ENCODE data around the gene SYNE1. TPM values are rescaled to one million over a fixed set of nuclear protein-coding genes. Genes with fewer than 3 reads are reported as not detected.

SYNE1 gene
- total and polyA plus RNA-seq, 2 of the 8 experiments (the other 6 are each of a cell fraction or from before 2014, with no cell fraction given) = 2.8 to 5.5 TPM

- H3K79me1 ChIP-seq (ENCODE audit: low read depth, low read length) = no peaks in the 10 kb centered on the region
- no peak overlapping the region for H3K4me3 ChIP-seq (ENCODE audit: extremely low read depth in 1 of 4, insufficient read depth in 2 of 4, low read depth in 3 of 4, low read length in 4 of 4)
- H3K79me2 ChIP-seq (ENCODE audit: control insufficient read depth in 1 of 2, insufficient read depth in 2 of 2, low read length in 2 of 2) = no peaks in the 10 kb centered on the region
- no peak overlapping the region for H2BK120ac ChIP-seq (replicated peaks; ENCODE audit: low read depth, low read length)
- H3K14ac ChIP-seq (ENCODE audit: insufficient read length) = no peak overlapping the region
- H3K4ac ChIP-seq (replicated peaks; ENCODE audit: insufficient read length, low read depth, low read length) = no peak overlapping the region
- H2AFZ ChIP-seq (ENCODE audit: low read length) = no peak overlapping the region
- H2AK5ac ChIP-seq (ENCODE audit: low read depth, low read length) = no peak overlapping the region
- no peak overlapping the region for H4K8ac ChIP-seq (ENCODE audit: extremely low read depth, insufficient read depth, low read length)
- H2BK20ac ChIP-seq (ENCODE audit: low read length) = no peak overlapping the region
- H2BK15ac ChIP-seq (ENCODE audit: low read length) = no peak overlapping the region
- no peak overlapping the region for H3K4me2 ChIP-seq (ENCODE audit: insufficient read depth in 1 of 2, low read depth in 2 of 2, low read length in 2 of 2)
- no peak overlapping the region for H3K9ac ChIP-seq (replicated peaks in 1 of 4; ENCODE audit: extremely low read depth in 1 of 4, low read depth in 3 of 4, low read length in 3 of 4)
- H3K36me3 ChIP-seq (ENCODE audit: control insufficient read depth in 2 of 4, insufficient read depth in 4 of 4, low read length in 3 of 4) = no peaks in the 10 kb centered on the region
- H3K23ac ChIP-seq (ENCODE audit: insufficient read length) = no peak overlapping the region
- no peaks in the 10 kb centered on the region for H4K20me1 ChIP-seq (replicated peaks in 1 of 2; ENCODE audit: control insufficient read depth in 1 of 2, insufficient read depth in 2 of 2, low read length in 2 of 2)
- CTCF ChIA-PET (ENCODE audit: partially characterized antibody) = interaction anchor here (1.8 kb wide), 1 partner anchor 36 kb away, joined by 4 read pairs; no protein-coding TSS in a partner anchor
- FAIRE-seq (no peak), DNase-seq (ENCODE audit: low read depth in 1 of 2, low spot score in 2 of 2) (no peak)
- no peak overlapping the region for H4K5ac ChIP-seq (ENCODE audit: insufficient read length, low read depth, low read length)
- H3K18ac ChIP-seq (ENCODE audit: extremely low read depth, low read length) = no peak overlapping the region
- no peak overlapping the region for H2BK5ac ChIP-seq (ENCODE audit: low read depth, low read length)
- no peak overlapping the region for H3K27ac ChIP-seq (ENCODE audit: low read depth, low read length)
- POLR2A ChIA-PET (ENCODE audit: partially characterized antibody) = no interaction called here
- H4K91ac ChIP-seq (replicated peaks; ENCODE audit: insufficient read length, low read length) = no peak overlapping the region
- H3K4me1 ChIP-seq (replicated peaks in 1 of 4; ENCODE audit: control insufficient read depth in 3 of 4, insufficient read depth in 4 of 4, low read length in 3 of 4) = no peaks in the 10 kb centered on the region
- H2BK12ac ChIP-seq (ENCODE audit: low read depth, low read length) = no peak overlapping the region
- WGBS, 2 experiments (ENCODE audit: extremely low coverage in 1 of 2, insufficient coverage in 1 of 2, insufficient read length in 1 of 2, insufficient replicate concordance in 2 of 2, low coverage in 1 of 2, low lambda C conversion rate in 2 of 2, missing lambda C conversion rate in 1 of 2) = 91% methylated on average over 1 of the region's 1 CpG; no CpG with 5 or more reads in 1 of the 2 experiments
- no peaks in the 10 kb centered on the region for H3K27me3 ChIP-seq (replicated peaks in 1 of 4; ENCODE audit: control insufficient read depth in 3 of 4, extremely low read depth in 1 of 4, insufficient read depth in 3 of 4, low read length in 3 of 4)
- no peak overlapping the region for H3K56ac ChIP-seq (replicated peaks; ENCODE audit: insufficient read length, low read depth, low read length)
- H3K9me3 ChIP-seq (ENCODE audit: insufficient read depth in 2 of 2, low read depth in 1 of 2, low read length in 1 of 2) = no peaks in the 10 kb centered on the region
- no peaks in the 10 kb centered on the region for H3K23me2 ChIP-seq (ENCODE audit: low read depth, low read length)
- no peak for TF ChIP-seq JUN (IDR thresholded peaks at IDR 0.05; ENCODE audit: low read depth, low read length)
- TF ChIP-seq POLR2A (IDR thresholded peaks at IDR 0.05; ENCODE audit: control extremely low read depth in 1 of 2, low read depth in 2 of 2, low read length in 2 of 2) = no peak
- TF ChIP-seq SUZ12 (IDR thresholded peaks at IDR 0.05; ENCODE audit: low read length) = no peak
- TF ChIP-seq BCL11A (IDR thresholded peaks at IDR 0.05; ENCODE audit: low read depth in 2 of 2, low read length in 2 of 2) = no peak
- no peak for TF ChIP-seq SP4 (IDR thresholded peaks at IDR 0.05; ENCODE audit: low read length)
- TF ChIP-seq MAX (IDR thresholded peaks at IDR 0.05) = no peak
- no peak for TF ChIP-seq TEAD4 (IDR thresholded peaks at IDR 0.05; ENCODE audit: low read depth, low read length)
- TF ChIP-seq SIRT6 (IDR thresholded peaks at IDR 0.05; ENCODE audit: low read length) = no peak
- no peak for TF ChIP-seq SRF (IDR thresholded peaks at IDR 0.05; ENCODE audit: low read depth, low read length)
- no peak for TF ChIP-seq JUND (IDR thresholded peaks at IDR 0.05; ENCODE audit: low read length)
- no peak for TF ChIP-seq CTBP2 (IDR thresholded peaks at IDR 0.05; ENCODE audit: borderline replicate concordance, insufficient read depth, insufficient read length, low read length)
- TF ChIP-seq SP1 (IDR thresholded peaks at IDR 0.05; ENCODE audit: low read depth, low read length) = no peak
- TF ChIP-seq KDM1A (IDR thresholded peaks at IDR 0.05; ENCODE audit: borderline replicate concordance, low read length) = no peak
- TF ChIP-seq MAFK (IDR thresholded peaks at IDR 0.05; ENCODE audit: low read depth, low read length) = no peak
- no peak for TF ChIP-seq POU5F1 (IDR thresholded peaks at IDR 0.05; ENCODE audit: low read depth, low read length)
- TF ChIP-seq CREB1 (IDR thresholded peaks at IDR 0.05) = no peak
These were observed 48.7 kb downstream of the SYNE1 start for GRCh38 chr6:152588456-152588855.

Data from H1 (cell line).